22Rv1 (cell line): Measurements from ENCODE around the gene NME7.

Experiments used
- CTCF ChIP-seq: fragments of 450-650 bp; IDR thresholded peaks from 2 replicates; pipeline ENCODE4 v1.5.1; 2017; ENCODE audit warnings: mild to moderate bottlenecking
- ZFX ChIP-seq: fragments of 450-650 bp; IDR thresholded peaks from 2 replicates; pipeline ENCODE4 v1.6.1; 2017; ENCODE audit warnings: antibody characterized with exemption, borderline replicate concordance

GRCh38 chr1:169305948-169306347, 61.6 kb downstream of the NME7 start:
- TF ChIP-seq CTCF = no peak
- no peak for TF ChIP-seq ZFX
